Bronchial epithelial cell (primary cell): ENCODE measurements around the gene SDS. TPM values are rescaled to one million over a fixed set of nuclear protein-coding genes. Genes with fewer than 3 reads are reported as not detected.

Source experiments
- DNase-seq: peaks from one replicate; pipeline ENCODE4 v3.0.0-alpha.2; 2010; ENCODE audit warnings: low read depth
- FAIRE-seq: peaks from 2 replicates; lab custom pipeline; 2011; peaks lifted over from hg19 to GRCh38; lab: Jason Lieb, UNC
- H3K27me3 ChIP-seq: 2 replicates; pipeline ENCODE4 v1.5.1; 2011; ENCODE audit warnings: low read length; ENCODE audit not compliant: control insufficient read depth, insufficient read depth
- H3K36me3 ChIP-seq: 2 replicates; pipeline ENCODE4 v1.5.1; 2011; ENCODE audit warnings: low read length; ENCODE audit not compliant: control insufficient read depth, insufficient read depth
- H3K4me3 ChIP-seq: 2 replicates; pipeline ENCODE4 v1.5.1; 2011; ENCODE audit warnings: mild to moderate bottlenecking, low read depth, low read length, control low read depth
- total RNA-seq: library from RNA; depleted of rRNA; stranded (reverse); fragments of >200 nt; gene quantifications from 2 replicates; pipeline ENCODE4 v1.2.1, GENCODE V29; 2014
- TF ChIP-seq, protein P1 (sequence below): IDR thresholded peaks from 2 replicates; pipeline ENCODE4 v1.5.1; 2011; ENCODE audit warnings: mild to moderate bottlenecking, moderate library complexity, low read length, control low read depth, inconsistent platforms; ENCODE audit not compliant: insufficient read depth, severe bottlenecking

SDS gene
- total RNA-seq, 1 donor from 2014 or later, result not detected

GRCh38 chr12:113439606-113440030 lies 35.9 kb upstream of the SDS start:
- TF ChIP-seq, protein P1, sequence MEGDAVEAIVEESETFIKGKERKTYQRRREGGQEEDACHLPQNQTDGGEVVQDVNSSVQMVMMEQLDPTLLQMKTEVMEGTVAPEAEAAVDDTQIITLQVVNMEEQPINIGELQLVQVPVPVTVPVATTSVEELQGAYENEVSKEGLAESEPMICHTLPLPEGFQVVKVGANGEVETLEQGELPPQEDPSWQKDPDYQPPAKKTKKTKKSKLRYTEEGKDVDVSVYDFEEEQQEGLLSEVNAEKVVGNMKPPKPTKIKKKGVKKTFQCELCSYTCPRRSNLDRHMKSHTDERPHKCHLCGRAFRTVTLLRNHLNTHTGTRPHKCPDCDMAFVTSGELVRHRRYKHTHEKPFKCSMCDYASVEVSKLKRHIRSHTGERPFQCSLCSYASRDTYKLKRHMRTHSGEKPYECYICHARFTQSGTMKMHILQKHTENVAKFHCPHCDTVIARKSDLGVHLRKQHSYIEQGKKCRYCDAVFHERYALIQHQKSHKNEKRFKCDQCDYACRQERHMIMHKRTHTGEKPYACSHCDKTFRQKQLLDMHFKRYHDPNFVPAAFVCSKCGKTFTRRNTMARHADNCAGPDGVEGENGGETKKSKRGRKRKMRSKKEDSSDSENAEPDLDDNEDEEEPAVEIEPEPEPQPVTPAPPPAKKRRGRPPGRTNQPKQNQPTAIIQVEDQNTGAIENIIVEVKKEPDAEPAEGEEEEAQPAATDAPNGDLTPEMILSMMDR, result peak; percentile 80
- FAIRE-seq (no peak), DNase-seq (peak; percentile 28)
- H3K36me3 ChIP-seq, result no peaks in the 10 kb centered on the region
- peaks cover 5% of the 10 kb centered on the region for H3K27me3 ChIP-seq
- H3K4me3 ChIP-seq, result no peak overlapping the region

GRCh38 chr12:113439301-113439597 lies 35.6 kb upstream of the SDS start:
- Histone ChIP-seq H3K27me3 (peaks cover 5% of the 10 kb centered on the region), H3K4me3 (no peak overlapping the region), H3K36me3 (no peaks in the 10 kb centered on the region)
- DNase-seq, result no peak
- FAIRE-seq, result no peak
- TF ChIP-seq, protein P1, result no peak

- DNase-seq (no peak), FAIRE-seq (peak; percentile 23)
- no peaks in the 10 kb centered on the region for H3K36me3 ChIP-seq
- TF ChIP-seq, protein P1, result no peak
- H3K27me3 ChIP-seq, result peaks cover 5% of the 10 kb centered on the region
- H3K4me3 ChIP-seq, result no peak overlapping the region
Observed at GRCh38 chr12:113438523-113439300, 35.0 kb upstream of the SDS start.

DNA sequence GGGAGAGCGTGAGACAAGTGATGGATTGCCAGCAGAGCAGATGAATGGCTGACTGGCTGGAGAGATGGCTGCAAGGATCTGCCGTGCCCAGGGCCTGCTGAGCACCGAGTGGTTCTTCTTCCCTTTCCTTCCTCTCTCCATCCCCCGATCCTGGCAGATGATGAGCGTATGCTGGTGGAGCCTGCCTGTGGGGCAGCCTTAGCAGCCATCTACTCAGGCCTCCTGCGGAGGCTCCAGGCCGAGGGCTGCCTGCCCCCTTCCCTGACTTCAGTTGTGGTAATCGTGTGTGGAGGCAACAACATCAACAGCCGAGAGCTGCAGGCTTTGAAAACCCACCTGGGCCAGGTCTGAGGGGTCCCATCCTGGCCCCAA lies 34.0 kb upstream of the SDS start:
- peaks cover 5% of the 10 kb centered on the region for H3K27me3 ChIP-seq
- no peaks in the 10 kb centered on the region for H3K36me3 ChIP-seq
- DNase-seq, result no peak
- TF ChIP-seq, protein P1, result no peak
- no peak overlapping the region for H3K4me3 ChIP-seq
- FAIRE-seq, result no peak

DNA sequence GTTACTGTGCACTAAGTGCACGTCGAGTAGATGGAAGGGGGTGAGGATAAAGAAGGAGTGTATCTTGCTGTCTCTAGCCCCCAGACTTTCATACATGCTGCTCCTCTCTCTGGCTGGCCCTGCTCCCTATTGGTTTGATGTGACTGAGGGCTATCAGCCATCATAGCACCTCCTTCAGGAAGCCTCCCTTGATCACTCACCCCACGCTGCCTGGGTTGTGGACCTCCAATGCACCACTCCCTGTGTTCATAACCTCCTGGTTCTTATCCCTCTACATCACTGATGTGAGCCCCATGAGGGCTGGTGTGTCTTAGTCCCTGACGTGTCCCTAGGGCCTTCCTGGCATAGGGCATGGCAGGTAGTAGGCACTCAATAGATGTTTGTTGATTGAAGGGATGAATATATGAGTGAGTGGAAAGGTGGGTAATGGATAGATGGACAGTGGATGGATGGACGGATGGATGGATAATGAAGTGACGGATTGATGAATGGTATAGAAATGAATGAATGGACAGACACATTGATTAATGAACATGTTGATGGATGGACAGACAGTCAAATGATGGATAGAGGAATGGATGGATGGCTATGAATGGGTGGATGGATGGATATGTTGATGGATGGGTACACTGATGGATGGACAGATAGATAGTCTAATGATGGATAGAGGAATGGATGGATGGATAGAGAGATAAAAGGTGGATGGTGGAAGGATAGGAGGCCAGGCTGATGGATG lies 33.5 kb upstream of the SDS start:
- peaks cover 5% of the 10 kb centered on the region for H3K27me3 ChIP-seq
- no peaks in the 10 kb centered on the region for H3K36me3 ChIP-seq
- TF ChIP-seq, protein P1, result no peak
- no peak overlapping the region for H3K4me3 ChIP-seq
- DNase-seq (no peak), FAIRE-seq (peak; percentile 80)
